ENCODE results near the gene FAM161A.

DNA sequence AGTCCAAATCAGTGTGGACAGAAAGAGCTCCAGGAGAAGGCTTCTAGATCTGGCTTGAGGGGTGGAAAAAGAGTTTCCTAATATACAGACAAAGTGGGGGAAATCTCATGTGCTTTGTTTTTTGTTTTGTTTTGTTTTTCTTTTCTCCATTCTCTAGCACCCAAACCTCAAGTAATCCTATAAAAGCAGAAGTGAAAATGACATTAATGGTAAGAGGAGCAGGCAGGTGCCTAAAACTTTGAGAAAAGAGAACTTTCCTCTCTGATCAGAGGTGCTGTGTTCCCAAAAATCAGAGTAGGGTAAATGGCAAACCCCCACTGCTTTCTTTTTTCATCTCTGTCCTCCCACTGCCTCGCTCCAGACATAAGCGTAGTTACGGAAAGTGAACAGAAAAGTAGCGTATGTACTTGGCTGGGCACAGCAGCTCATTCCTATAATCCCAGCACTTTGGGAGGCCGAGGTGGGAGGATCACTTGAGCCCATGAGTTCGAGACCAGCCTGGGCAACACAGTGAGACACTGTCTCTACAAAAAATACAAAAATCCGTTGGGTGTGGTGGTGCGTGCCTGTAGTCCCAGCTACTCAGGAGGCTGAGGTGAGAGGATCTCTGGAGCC lies 77.8 kb downstream of the FAM161A start:
- TF ChIP-seq, protein P1, sequence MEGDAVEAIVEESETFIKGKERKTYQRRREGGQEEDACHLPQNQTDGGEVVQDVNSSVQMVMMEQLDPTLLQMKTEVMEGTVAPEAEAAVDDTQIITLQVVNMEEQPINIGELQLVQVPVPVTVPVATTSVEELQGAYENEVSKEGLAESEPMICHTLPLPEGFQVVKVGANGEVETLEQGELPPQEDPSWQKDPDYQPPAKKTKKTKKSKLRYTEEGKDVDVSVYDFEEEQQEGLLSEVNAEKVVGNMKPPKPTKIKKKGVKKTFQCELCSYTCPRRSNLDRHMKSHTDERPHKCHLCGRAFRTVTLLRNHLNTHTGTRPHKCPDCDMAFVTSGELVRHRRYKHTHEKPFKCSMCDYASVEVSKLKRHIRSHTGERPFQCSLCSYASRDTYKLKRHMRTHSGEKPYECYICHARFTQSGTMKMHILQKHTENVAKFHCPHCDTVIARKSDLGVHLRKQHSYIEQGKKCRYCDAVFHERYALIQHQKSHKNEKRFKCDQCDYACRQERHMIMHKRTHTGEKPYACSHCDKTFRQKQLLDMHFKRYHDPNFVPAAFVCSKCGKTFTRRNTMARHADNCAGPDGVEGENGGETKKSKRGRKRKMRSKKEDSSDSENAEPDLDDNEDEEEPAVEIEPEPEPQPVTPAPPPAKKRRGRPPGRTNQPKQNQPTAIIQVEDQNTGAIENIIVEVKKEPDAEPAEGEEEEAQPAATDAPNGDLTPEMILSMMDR (IDR thresholded peaks at IDR 0.05 in 4 of 5, conservative IDR thresholded peaks at IDR 0.05 in 1 of 5) = no peak
- TF ChIP-seq POLR2A (IDR thresholded peaks at IDR 0.05) = no peak
